Calu3 (cell line): Measurements from ENCODE around the gene NNMT. TPM values are rescaled to one million over a fixed set of nuclear protein-coding genes. Genes with fewer than 3 reads are reported as not detected.
"Not testable (repeated sequence)": the region's sequence is repeated elsewhere in the genome, so short reads cannot be mapped to it uniquely, and the experiment has no call there.

Source experiments
- BruUV-seq: library from RNA; stranded (reverse); fragments of 400-500 nt; replicated peaks from 2 replicates; lab custom pipeline; 2021; lab: Mats Ljungman, UMichigan
- CTCF ChIA-PET: fragments of 300-600 bp; sonication (Branson Sonifier 250); formaldehyde crosslinking; loops from one replicate; lab custom pipeline; 2022; ENCODE audit warnings: antibody characterized with exemption; lab: Charles Lee
- DNase-seq: peaks from one replicate; pipeline ENCODE4 v3.0.0; 2022
- H3K27ac Mint-ChIP-seq: one replicate; pipeline ENCODE4 v1.8.0; 2022; ENCODE audit warnings: mixed read lengths; ENCODE audit not compliant: unreplicated experiment
- H3K27me3 Mint-ChIP-seq: one replicate; pipeline ENCODE4 v1.8.0; 2022; ENCODE audit warnings: mixed read lengths; ENCODE audit not compliant: unreplicated experiment
- H3K36me3 Mint-ChIP-seq: one replicate; pipeline ENCODE4 v1.8.0; 2022; ENCODE audit warnings: mild to moderate bottlenecking, moderate library complexity, mixed read lengths; ENCODE audit not compliant: insufficient read depth, unreplicated experiment
- H3K4me1 Mint-ChIP-seq: one replicate; pipeline ENCODE4 v1.8.0; 2022; ENCODE audit warnings: mild to moderate bottlenecking, low read depth, mixed read lengths; ENCODE audit not compliant: unreplicated experiment
- H3K4me3 Mint-ChIP-seq: one replicate; pipeline ENCODE4 v1.8.0; 2022; ENCODE audit warnings: mild to moderate bottlenecking, low read depth, moderate library complexity, mixed read lengths; ENCODE audit not compliant: unreplicated experiment
- H3K9me3 Mint-ChIP-seq: one replicate; pipeline ENCODE4 v1.8.0; 2022; ENCODE audit warnings: low read depth, mixed read lengths; ENCODE audit not compliant: unreplicated experiment
- CTCF ChIP-seq: fragments of 200-600 bp; IDR thresholded peaks from one replicate; pipeline ENCODE4 v1.8.0; 2022; ENCODE audit warnings: antibody characterized with exemption; ENCODE audit not compliant: unreplicated experiment
- intact Hi-C: fragments of 100-400 bp; cut with micrococcal nuclease; formaldehyde crosslinking; loops from one replicate; pipeline ENCODE4 v1.10.0; 2022; ENCODE audit not compliant: unreplicated experiment
- total RNA-seq: library from RNA; stranded (reverse); gene quantifications from 2 replicates; pipeline ENCODE4 v1.2.3, GENCODE V29; 2022

The NNMT gene
- total RNA-seq, 1 experiment from 2014 or later: 116 TPM

GRCh38 chr11:114326151-114326550 lies 30.0 kb downstream of the NNMT start:
- Mint-ChIP-seq H3K27me3 (no peaks in the 10 kb centered on the region), H3K9me3 (peaks cover 6% of the 10 kb centered on the region), H3K4me1 (no peaks in the 10 kb centered on the region), H3K4me3 (no peak overlapping the region), H3K36me3 (no peaks in the 10 kb centered on the region), H3K27ac (no peak overlapping the region)
- CTCF ChIA-PET: no interaction called here
- no peak for DNase-seq
- no peak for TF ChIP-seq CTCF
- intact Hi-C loops: no loop called here
- no TSS peak for BruUV-seq

GRCh38 chr11:114326776-114327175 lies 30.6 kb downstream of the NNMT start:
- Mint-ChIP-seq H3K9me3 (peaks cover 6% of the 10 kb centered on the region), H3K36me3 (no peaks in the 10 kb centered on the region), H3K27ac (no peak overlapping the region), H3K4me1 (no peaks in the 10 kb centered on the region), H3K27me3 (no peaks in the 10 kb centered on the region), H3K4me3 (no peak overlapping the region)
- no TSS peak for BruUV-seq
- CTCF ChIA-PET: no interaction called here
- intact Hi-C loops: no loop called here
- TF ChIP-seq CTCF: no peak
- no peak for DNase-seq

- Mint-ChIP-seq H3K4me3 (no peak overlapping the region), H3K27ac (no peak overlapping the region), H3K9me3 (peaks cover 6% of the 10 kb centered on the region), H3K27me3 (no peaks in the 10 kb centered on the region), H3K4me1 (no peaks in the 10 kb centered on the region), H3K36me3 (no peaks in the 10 kb centered on the region)
- CTCF ChIA-PET: interaction anchor here (0.6 kb wide), 1 partner anchor 10 kb away, joined by 6 read pairs; no protein-coding TSS in a partner anchor
- BruUV-seq: no TSS peak
- TF ChIP-seq CTCF: no peak
- intact Hi-C loops: no loop called here
- DNase-seq: no peak
These were observed 34.2 kb downstream of the NNMT start for GRCh38 chr11:114330373-114330772.

GRCh38 chr11:114340311-114341131 lies 44.3 kb downstream of the NNMT start:
- intact Hi-C loops: loop anchor here (1.0 kb wide), 1 partner anchor 422 kb away; no protein-coding TSS in a partner anchor
- DNase-seq: no peak
- no peaks in the 10 kb centered on the region for H3K27me3 Mint-ChIP-seq
- H3K9me3 Mint-ChIP-seq: no peaks in the 10 kb centered on the region
- no peak overlapping the region for H3K4me3 Mint-ChIP-seq
- no peak overlapping the region for H3K27ac Mint-ChIP-seq
- H3K36me3 Mint-ChIP-seq: no peaks in the 10 kb centered on the region
- H3K4me1 Mint-ChIP-seq: no peaks in the 10 kb centered on the region
- peak; percentile 59 for TF ChIP-seq CTCF
- no TSS peak for BruUV-seq
- CTCF ChIA-PET: interaction anchor here (0.7 to 0.9 kb wide), 3 partner anchors 17 to 99 kb away, joined by 3 to 6 read pairs (median 4); partner anchors contain the start of gene REXO2

GRCh38 chr11:114341667-114342066 lies 45.5 kb downstream of the NNMT start:
- H3K36me3 Mint-ChIP-seq, H3K4me1 Mint-ChIP-seq, H3K9me3 Mint-ChIP-seq, H3K4me3 Mint-ChIP-seq, BruUV-seq, intact Hi-C loops, H3K27ac Mint-ChIP-seq, H3K27me3 Mint-ChIP-seq, DNase-seq, CTCF ChIA-PET: not testable (repeated sequence)
